GM18517 (cell line): Measurements from ENCODE around the gene LIM2.
"Not testable (repeated sequence)": the region's sequence is repeated elsewhere in the genome, so short reads cannot be mapped to it uniquely, and the experiment has no call there.

ENCODE experiments used
- ATAC-seq: cut with Tn5 transposase; IDR thresholded peaks from one replicate; pipeline ENCODE4 v1.9.1; 2021; ENCODE audit warnings: mild to moderate bottlenecking, moderate library complexity; ENCODE audit not compliant: unreplicated experiment

The LIM2 gene

GRCh38 chr19:51397453-51397852, 9.7 kb upstream of the LIM2 start:
- ATAC-seq, result not testable (repeated sequence)

- ATAC-seq, result no peak
These were observed 8.4 kb upstream of the LIM2 start for GRCh38 chr19:51396175-51396574.

GRCh38 chr19:51394050-51394836, 6.5 kb upstream of the LIM2 start:
- peak; percentile 88 for ATAC-seq

GRCh38 chr19:51392701-51393100, 4.9 kb upstream of the LIM2 start:
- no peak for ATAC-seq

- ATAC-seq, result no peak
These were observed 3.4 kb upstream of the LIM2 start for GRCh38 chr19:51391073-51391611.

- no peak for ATAC-seq
These were observed 1.4 kb upstream of the LIM2 start for GRCh38 chr19:51389143-51389542.

- no peak for ATAC-seq
These were observed 773 bp downstream of the LIM2 start for GRCh38 chr19:51386882-51387520.

- ATAC-seq, result no peak
These were observed 5.8 kb downstream of the LIM2 start for GRCh38 chr19:51382004-51382403.

GRCh38 chr19:51380379-51380778, 7.4 kb downstream of the LIM2 start:
- ATAC-seq, result no peak

- no peak for ATAC-seq
These were observed 10.4 kb downstream of the LIM2 start for GRCh38 chr19:51377422-51377821.

- no peak for ATAC-seq
These were observed 12.1 kb downstream of the LIM2 start for GRCh38 chr19:51375504-51376221.

- ATAC-seq, result no peak
These were observed 14.9 kb downstream of the LIM2 start, which contains the start of gene NKG7 for GRCh38 chr19:51372649-51373504. NKG7 (minus strand) TSS chr19:51372654; CDS start chr19:51372535, 119 bp downstream.

- ATAC-seq, result no peak
These were observed 15.6 kb downstream of the LIM2 start for GRCh38 chr19:51372021-51372648.

GRCh38 chr19:51371186-51371690, 16.5 kb downstream of the LIM2 start:
- ATAC-seq, result no peak

- ATAC-seq, result no peak
These were observed 17.5 kb downstream of the LIM2 start for GRCh38 chr19:51370230-51370629.

- ATAC-seq, result no peak
These were observed 19.1 kb downstream of the LIM2 start, which contains the start of gene CLDND2 for GRCh38 chr19:51368366-51369282. CLDND2 (minus strand) TSS chr19:51369003; CDS start chr19:51368577, 426 bp downstream.

GRCh38 chr19:51367565-51368365, 20.0 kb downstream of the LIM2 start:
- ATAC-seq, result peak; percentile 77

GRCh38 chr19:51367255-51367564, 20.6 kb downstream of the LIM2 start:
- ATAC-seq, result no peak
